Right kidney (tissue), 1 donor: Measurements from ENCODE around the gene LRRC8A.
"Not testable (repeated sequence)": the region's sequence is repeated elsewhere in the genome, so short reads cannot be mapped to it uniquely, and the experiment has no call there.

Experiments used
- DNase-seq: peaks from one replicate; pipeline ENCODE4 v3.0.0-alpha.2; 2016

The LRRC8A gene

DNA sequence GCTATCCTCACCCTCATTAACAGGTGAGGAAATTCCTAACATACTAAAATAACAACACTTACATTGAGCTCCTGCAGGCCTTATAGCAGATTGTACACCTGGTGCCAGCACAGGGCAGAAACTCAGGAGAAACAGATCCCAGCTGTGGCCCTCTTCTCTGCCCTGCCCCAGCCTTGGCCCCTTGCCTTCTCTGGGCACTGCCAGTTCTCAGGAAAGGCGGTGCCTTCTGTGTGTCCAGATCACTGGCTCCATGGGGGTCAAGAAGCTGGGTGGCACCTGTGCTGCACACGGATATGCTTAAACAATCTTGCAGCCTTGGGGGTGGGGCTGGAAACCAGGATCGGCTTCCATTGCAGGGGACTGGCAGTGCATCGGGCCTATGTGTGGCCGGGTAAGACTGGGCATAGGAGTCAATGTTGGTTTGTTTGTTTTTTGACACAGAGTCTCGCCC, 19.5 kb upstream of the LRRC8A start:
- no peak for DNase-seq

DNA sequence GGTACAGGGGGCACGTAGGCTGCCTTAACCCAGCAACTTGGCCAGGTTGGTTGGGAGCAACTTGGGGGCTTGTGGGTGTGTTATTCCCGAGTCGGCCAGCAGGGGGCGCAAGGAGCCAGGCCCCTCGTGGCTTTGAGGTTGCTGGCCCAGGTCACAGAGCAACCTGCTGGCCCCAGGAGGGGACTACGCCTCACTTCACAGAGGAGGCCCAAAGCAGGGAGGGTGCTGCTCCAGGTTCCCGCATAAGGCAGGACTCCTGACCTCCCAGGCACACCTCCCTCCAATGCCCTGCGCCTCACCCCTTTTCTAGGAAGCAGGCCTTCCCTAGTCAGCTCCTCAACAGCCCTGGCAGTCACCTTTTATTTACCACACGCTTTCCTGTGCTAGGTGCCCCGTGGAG, 18.3 kb upstream of the LRRC8A start:
- peak; percentile 65 for DNase-seq

DNA sequence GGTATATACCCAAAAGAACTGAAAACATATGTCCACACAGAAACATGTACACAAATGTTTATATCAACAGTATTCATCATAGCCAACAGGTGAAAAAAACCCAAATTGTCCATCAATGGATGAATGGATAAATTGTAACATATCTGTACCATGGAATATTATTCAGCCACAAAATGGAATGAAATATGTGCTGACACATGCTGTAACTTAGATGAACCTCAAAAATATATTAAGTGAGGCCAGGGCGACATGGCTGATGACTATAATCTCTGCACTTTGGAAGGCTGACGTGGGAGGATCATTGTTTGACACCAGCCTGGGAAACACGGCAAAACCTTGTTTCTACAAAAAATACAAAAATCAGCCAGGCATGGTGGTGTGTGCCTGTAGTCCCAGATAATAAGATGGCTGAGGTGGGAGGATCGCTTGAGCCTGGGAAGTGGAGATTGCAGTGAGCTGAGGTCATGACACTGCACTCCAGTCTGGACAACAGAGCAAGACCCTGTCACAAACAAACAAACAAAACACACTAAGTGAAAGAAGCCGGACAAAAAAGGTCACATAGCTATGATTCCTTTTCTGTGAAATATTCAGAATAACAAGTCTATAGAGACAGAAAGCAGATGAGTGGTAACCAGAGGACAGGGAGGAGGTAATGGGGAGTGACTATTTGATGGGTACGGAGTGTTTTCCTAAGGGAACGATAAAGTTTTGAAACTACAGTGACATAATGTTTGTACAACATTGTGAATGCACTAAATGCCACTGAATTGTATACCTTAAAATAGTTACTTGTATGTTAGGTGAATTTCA, 11.6 kb upstream of the LRRC8A start:
- no peak for DNase-seq

GRCh38 chr9:128870941-128871265, 11.0 kb upstream of the LRRC8A start:
- not testable (repeated sequence) for DNase-seq

- no peak for DNase-seq
Observed at GRCh38 chr9:128877852-128878251, 4.1 kb upstream of the LRRC8A start.

DNA sequence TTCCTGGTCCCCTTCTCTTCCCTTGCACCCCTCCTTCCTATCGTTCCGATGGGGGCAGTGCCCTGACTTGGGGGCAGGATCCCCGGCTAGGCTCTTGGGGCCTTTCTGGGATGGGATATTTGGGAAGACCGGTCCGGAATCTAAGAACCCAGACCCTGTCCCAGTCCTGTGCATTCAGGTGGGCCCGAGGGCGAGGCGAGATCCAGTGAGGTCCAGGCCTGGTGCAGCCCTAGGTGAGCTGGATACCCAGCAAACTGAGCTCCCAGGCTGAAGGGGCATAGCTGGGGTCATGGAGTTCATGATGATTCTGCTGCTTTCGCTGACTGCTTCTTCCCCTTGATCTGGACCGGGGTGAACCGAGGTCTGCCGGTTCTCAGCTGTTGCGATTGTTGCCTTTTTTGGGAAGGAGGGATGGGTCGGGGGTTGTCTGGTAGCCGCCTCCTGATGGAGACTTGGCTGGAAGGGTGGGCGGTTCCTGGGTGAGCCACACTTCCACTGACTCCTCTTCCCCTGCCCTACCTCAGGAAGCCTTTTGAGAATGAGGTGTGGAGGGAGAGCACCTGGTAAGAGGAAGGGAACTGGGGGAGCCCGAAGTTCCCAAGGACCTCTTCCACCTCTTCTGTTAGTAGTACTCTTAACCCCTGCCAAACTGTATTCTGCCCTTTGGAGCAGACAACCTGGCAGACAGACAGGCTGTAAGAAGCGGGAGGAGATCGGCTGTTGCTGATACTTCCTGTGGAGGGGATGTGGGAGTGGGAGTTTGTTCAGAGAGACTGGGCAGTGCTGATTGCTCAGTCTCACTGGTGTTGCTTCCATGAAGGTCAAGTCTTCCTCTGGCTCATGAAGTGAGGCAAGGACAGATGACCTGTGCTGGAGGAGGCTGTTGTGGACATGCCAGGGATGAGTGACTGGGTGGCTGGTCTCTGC, 1.0 kb downstream of the LRRC8A start:
- peak; percentile 62 for DNase-seq

GRCh38 chr9:128884164-128884563, 2.2 kb downstream of the LRRC8A start:
- DNase-seq, result no peak

DNA sequence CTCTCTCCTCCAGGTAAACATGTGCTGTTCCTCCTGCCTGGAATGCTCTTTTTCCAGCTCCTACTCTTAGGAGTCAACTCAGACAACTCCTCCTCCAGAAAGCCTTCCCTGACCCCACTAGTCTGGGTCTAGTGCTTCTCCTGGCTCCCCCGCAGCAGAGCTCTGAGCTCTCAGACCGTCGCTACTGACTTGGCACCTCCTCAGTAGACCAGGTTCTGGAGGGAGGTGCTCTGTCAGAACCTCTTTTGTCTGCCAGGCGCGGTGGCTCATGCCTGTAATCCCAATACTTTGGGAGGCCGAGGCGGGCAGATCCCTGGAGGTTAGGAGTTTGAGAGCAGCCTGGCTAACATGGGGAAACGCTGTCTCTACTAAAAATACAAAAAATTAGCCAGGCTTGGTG, 3.4 kb downstream of the LRRC8A start:
- no peak for DNase-seq

- DNase-seq, result no peak
Observed at GRCh38 chr9:128885798-128886197, 3.9 kb downstream of the LRRC8A start.

- no peak for DNase-seq
Observed at GRCh38 chr9:128886211-128886891, 4.4 kb downstream of the LRRC8A start.

GRCh38 chr9:128887049-128887448, 5.1 kb downstream of the LRRC8A start:
- DNase-seq, result no peak

DNA sequence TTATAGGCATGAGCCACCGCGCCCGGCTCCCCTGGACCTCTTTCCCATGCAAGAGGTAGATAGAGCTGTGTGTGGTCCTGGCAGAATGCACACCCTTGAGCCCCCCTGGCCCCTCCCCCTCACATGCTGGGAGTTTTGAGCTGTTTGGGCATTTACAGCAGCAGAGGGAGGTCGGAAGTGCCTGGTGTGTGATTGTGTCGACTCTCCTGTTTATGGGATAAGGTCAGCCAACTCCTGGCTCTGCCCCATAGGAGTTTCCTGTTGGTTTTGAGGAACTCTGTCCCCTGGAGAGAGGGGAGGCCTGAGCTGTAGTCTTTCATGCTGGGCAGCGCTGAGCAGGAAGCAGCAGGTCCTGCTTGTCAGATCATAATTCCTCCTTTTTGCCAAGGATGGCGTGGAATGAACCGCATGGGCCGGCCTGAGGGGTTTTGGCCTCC, 6.0 kb downstream of the LRRC8A start:
- no peak for DNase-seq

- no peak for DNase-seq
Observed at GRCh38 chr9:128891321-128892220, 9.6 kb downstream of the LRRC8A start.

DNA sequence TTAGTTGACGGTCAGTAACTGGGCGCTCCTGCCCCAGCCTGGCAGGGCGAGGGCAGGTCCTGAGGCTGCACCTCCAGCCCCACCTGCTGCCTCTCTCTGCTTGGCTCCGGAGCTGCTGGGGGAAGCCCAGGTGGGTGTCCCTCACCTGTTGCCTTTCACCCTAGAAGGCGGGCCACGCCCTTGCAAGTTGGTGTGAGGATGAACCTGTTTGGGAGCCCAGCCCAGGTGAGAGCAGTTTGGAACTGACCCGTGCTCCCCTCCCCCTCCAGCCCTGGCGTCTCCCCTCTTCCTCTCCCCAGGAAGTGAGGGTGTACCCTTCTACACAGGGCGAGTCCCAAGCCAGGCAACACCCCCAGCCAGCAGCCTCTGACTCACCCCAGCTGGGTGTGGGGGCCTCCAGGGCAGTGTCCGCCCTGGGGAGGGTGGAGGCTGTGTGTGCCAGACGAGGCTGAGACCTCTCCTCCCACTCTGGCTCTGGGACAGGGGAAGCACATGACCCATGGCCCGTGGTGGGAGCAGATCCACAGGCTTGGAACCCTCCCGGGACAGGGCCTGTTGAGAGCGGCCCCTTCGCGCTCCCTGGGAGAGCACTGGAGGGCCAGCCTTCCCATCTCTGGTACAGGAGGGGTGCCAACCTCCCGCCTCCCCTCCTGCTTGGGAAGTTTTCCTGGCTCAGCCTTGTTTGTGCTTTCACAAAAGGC, 10.4 kb downstream of the LRRC8A start:
- DNase-seq, result no peak

- DNase-seq, result no peak
Observed at GRCh38 chr9:128893354-128893753, 11.4 kb downstream of the LRRC8A start.

GRCh38 chr9:128894764-128895163, 12.8 kb downstream of the LRRC8A start:
- DNase-seq, result no peak

- no peak for DNase-seq
Observed at GRCh38 chr9:128895556-128895955, 13.6 kb downstream of the LRRC8A start.

DNA sequence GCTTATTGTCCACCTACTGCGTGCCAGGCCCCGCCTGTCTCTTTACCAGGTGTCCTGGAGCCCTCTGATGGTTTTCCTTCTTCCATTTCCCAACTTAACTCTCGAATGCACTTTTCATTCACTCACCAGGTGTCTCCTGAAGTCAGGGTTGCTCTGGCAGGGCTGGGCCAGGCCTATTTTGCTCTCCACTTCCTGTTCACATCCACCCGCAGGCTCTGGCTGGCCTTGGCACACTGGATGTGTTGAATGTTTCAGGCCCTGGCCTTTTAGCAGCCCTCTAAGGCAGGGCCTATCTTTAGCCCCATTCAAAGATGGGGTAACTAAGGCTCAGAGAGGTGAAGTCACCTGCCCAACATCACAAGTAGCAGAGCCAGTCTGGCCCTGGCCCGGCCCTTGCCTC, 16.4 kb downstream of the LRRC8A start:
- no peak for DNase-seq

GRCh38 chr9:128898845-128899565, 17.1 kb downstream of the LRRC8A start:
- no peak for DNase-seq

DNA sequence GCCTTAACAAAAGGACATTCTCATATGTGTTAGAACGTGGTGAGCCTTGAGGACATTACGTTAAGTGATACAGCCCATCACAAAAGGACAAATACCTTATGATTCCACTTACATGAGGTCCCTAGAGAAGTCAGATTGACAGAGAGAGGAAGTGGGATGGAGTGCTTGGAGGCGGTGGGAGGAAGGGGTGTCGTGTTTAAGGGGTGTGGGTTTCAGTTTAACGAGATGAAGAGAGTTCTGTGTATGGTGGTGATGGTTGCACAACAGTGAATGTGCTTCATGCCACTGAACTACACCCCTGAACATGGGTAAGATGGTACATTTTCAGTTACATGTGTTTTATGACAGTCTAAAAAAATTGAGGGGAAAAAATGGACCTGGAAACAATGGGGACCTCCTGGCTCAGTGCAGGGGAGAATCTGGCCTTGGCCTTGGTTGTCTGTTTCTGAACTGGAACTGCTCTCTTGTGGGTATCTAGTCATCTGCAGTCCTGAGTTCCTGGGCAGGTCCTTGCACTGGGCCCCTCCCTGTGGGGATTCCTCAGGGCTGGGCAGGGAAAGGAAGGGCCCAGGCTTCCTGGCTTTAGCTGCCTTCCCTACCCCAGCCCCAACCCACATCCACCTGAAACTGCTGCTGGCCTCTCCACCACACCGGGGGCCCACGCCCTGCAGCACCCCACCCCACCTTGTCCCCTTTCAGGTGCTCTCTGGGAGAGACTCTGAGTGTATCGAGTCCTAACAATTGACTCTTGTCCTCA, 17.8 kb downstream of the LRRC8A start:
- DNase-seq, result no peak
